ENCODE measurements around the gene SCYGR3. TPM values are rescaled to one million over a fixed set of nuclear protein-coding genes. Genes with fewer than 3 reads are reported as not detected.

SCYGR3 gene
- total and polyA plus RNA-seq, 2 of the 13 experiments (the other 11 are each of a cell fraction or from before 2014, with no cell fraction given), result not detected

- no peak for TF ChIP-seq ZNF563 (CRISPR knock-in tag; IDR thresholded peaks at IDR 0.05)
- TF ChIP-seq HMGXB4 (CRISPR knock-in tag; IDR thresholded peaks at IDR 0.05; ENCODE audit: borderline replicate concordance in 1 of 2, low read depth in 1 of 2), result no peak
- no peak for TF ChIP-seq ZHX1 (CRISPR knock-in tag; IDR thresholded peaks at IDR 0.05; ENCODE audit: low read depth)
- TF ChIP-seq ZNF652 (CRISPR knock-in tag; IDR thresholded peaks at IDR 0.05; ENCODE audit: borderline replicate concordance, low read depth), result no peak
- TF ChIP-seq CBX5 (CRISPR knock-in tag; IDR thresholded peaks at IDR 0.05; ENCODE audit: borderline replicate concordance), result no peak
- no peak for TF ChIP-seq PLRG1 (conservative IDR thresholded peaks at IDR 0.05)
- TF ChIP-seq HCFC1 (IDR thresholded peaks at IDR 0.05; ENCODE audit: low read depth, low read length), result no peak
- TF ChIP-seq STAT5B (CRISPR knock-in tag; IDR thresholded peaks at IDR 0.05), result no peak
- no peak for TF ChIP-seq ZNF691 (CRISPR knock-in tag; IDR thresholded peaks at IDR 0.05; ENCODE audit: borderline replicate concordance, low read depth)
- TF ChIP-seq KDM6A (CRISPR knock-in tag; IDR thresholded peaks at IDR 0.05; ENCODE audit: low read depth), result no peak
- no peak for TF ChIP-seq JARID2 (CRISPR knock-in tag; IDR thresholded peaks at IDR 0.05; ENCODE audit: insufficient replicate concordance)
- peak; percentile 67 for TF ChIP-seq EHMT2 (IDR thresholded peaks at IDR 0.05; ENCODE audit: borderline replicate concordance, low read depth, low read length)
- no peak for TF ChIP-seq NFYC (CRISPR knock-in tag; IDR thresholded peaks at IDR 0.05)
- no peak for TF ChIP-seq ZNF557 (CRISPR knock-in tag; IDR thresholded peaks at IDR 0.05)
- no peak for TF ChIP-seq MED8 (CRISPR knock-in tag; IDR thresholded peaks at IDR 0.05; ENCODE audit: insufficient replicate concordance)
- TF ChIP-seq ZBTB43 (CRISPR knock-in tag; conservative IDR thresholded peaks at IDR 0.05), result no peak
- no peak for TF ChIP-seq ZNF567 (CRISPR knock-in tag; IDR thresholded peaks at IDR 0.05; ENCODE audit: borderline replicate concordance)
- TF ChIP-seq GTF2F1 (IDR thresholded peaks at IDR 0.05; ENCODE audit: low read length), result no peak
- TF ChIP-seq ZNF576 (CRISPR knock-in tag; IDR thresholded peaks at IDR 0.05), result no peak
- TF ChIP-seq GABPA (IDR thresholded peaks at IDR 0.05; ENCODE audit: low read depth, low read length), result no peak
- no peak; the same call in 1 of the 2 replicates for TF ChIP-seq GABPA (CRISPR knock-in tag; IDR thresholded peaks at IDR 0.05; ENCODE audit: low read depth)
- no peak for TF ChIP-seq ZUFSP (CRISPR knock-in tag; IDR thresholded peaks at IDR 0.05; ENCODE audit: borderline replicate concordance)
- TF ChIP-seq TCF7 (IDR thresholded peaks at IDR 0.05; ENCODE audit: low read depth), result peak; percentile 68
- no peak for TF ChIP-seq ZNF230 (CRISPR knock-in tag; IDR thresholded peaks at IDR 0.05)
Observed at GRCh38 chr2:227653419-227653818, 38.8 kb upstream of the SCYGR3 start (continued).
